H7 (cell line): ENCODE measurements around the gene C15orf61. TPM values are rescaled to one million over a fixed set of nuclear protein-coding genes. Genes with fewer than 3 reads are reported as not detected.

Source experiments
- DNase-seq: peaks from one replicate; pipeline ENCODE4 v3.0.0; 2012
- H3K27me3 ChIP-seq: 2 replicates; pipeline ENCODE4 v1.6.0; 2011; ENCODE audit warnings: mild to moderate bottlenecking, low read length; ENCODE audit not compliant: control insufficient read depth, insufficient read depth
- H3K36me3 ChIP-seq: replicated peaks from 2 replicates; pipeline ENCODE4 v1.5.1; 2011; ENCODE audit warnings: low read length; ENCODE audit not compliant: control insufficient read depth, insufficient read depth
- H3K4me3 ChIP-seq: 2 replicates; pipeline ENCODE4 v1.5.1; 2011; ENCODE audit warnings: low read depth, mild to moderate bottlenecking, control low read depth, low read length, moderate library complexity; ENCODE audit not compliant: insufficient read depth
- total RNA-seq: library from RNA; depleted of rRNA; stranded (reverse); fragments of >200 nt; shearing (Covaris generic); gene quantifications from 2 replicates; pipeline ENCODE4 v1.2.3, GENCODE V29; 2014; rRNA removed

The C15orf61 gene
- 1.1 TPM in 2 replicates for total RNA-seq

GRCh38 chr15:67521029-67521782 is at the start of gene C15orf61:
TSS of gene C15orf61 (plus strand) at chr15:67521131. CDS start at chr15:67521249, 118 bp downstream.
- Histone ChIP-seq H3K4me3 (peak within 1 kb of the TSS; percentile 83), H3K27me3 (no peaks in the 10 kb centered on the region), H3K36me3 (no peaks in the 10 kb centered on the region)
- peak; percentile 88 for DNase-seq

- no peak for DNase-seq
- Histone ChIP-seq H3K27me3 (no peaks in the 10 kb centered on the region), H3K4me3 (no peak overlapping the region), H3K36me3 (no peaks in the 10 kb centered on the region)
These were observed 48.0 kb upstream of the C15orf61 start for GRCh38 chr15:67472957-67473356.

- no peak overlapping the region for H3K4me3 ChIP-seq
- no peaks in the 10 kb centered on the region for H3K27me3 ChIP-seq
- no peaks in the 10 kb centered on the region for H3K36me3 ChIP-seq
- no peak for DNase-seq
These were observed 46.4 kb upstream of the C15orf61 start for GRCh38 chr15:67474405-67475110.

GRCh38 chr15:67479781-67480505 is 41.0 kb upstream of the C15orf61 start:
- DNase-seq = no peak
- no peak overlapping the region for H3K4me3 ChIP-seq
- no peaks in the 10 kb centered on the region for H3K27me3 ChIP-seq
- H3K36me3 ChIP-seq = no peaks in the 10 kb centered on the region

GRCh38 chr15:67480741-67481140 is 40.2 kb upstream of the C15orf61 start:
- Histone ChIP-seq H3K4me3 (no peak overlapping the region), H3K36me3 (no peaks in the 10 kb centered on the region), H3K27me3 (no peaks in the 10 kb centered on the region)
- no peak for DNase-seq

GRCh38 chr15:67481680-67482079 is 39.3 kb upstream of the C15orf61 start:
- no peaks in the 10 kb centered on the region for H3K36me3 ChIP-seq
- no peak for DNase-seq
- H3K4me3 ChIP-seq = no peak overlapping the region
- no peaks in the 10 kb centered on the region for H3K27me3 ChIP-seq

GRCh38 chr15:67495585-67495984 is 25.3 kb upstream of the C15orf61 start:
- DNase-seq = no peak
- H3K36me3 ChIP-seq = no peaks in the 10 kb centered on the region
- H3K27me3 ChIP-seq = no peaks in the 10 kb centered on the region
- no peak overlapping the region for H3K4me3 ChIP-seq

GRCh38 chr15:67501177-67501835 is 19.6 kb upstream of the C15orf61 start:
- Histone ChIP-seq H3K4me3 (no peak overlapping the region), H3K36me3 (no peaks in the 10 kb centered on the region), H3K27me3 (no peaks in the 10 kb centered on the region)
- peak; percentile 37 for DNase-seq

- DNase-seq = peak; percentile 32
- H3K4me3 ChIP-seq = no peak overlapping the region
- no peaks in the 10 kb centered on the region for H3K27me3 ChIP-seq
- no peaks in the 10 kb centered on the region for H3K36me3 ChIP-seq
These were observed 19.0 kb upstream of the C15orf61 start for GRCh38 chr15:67501836-67502461.

GRCh38 chr15:67504056-67504455 is 16.9 kb upstream of the C15orf61 start:
- no peaks in the 10 kb centered on the region for H3K27me3 ChIP-seq
- DNase-seq = no peak

GRCh38 chr15:67504796-67505195 is 16.1 kb upstream of the C15orf61 start:
- Histone ChIP-seq H3K27me3 (no peaks in the 10 kb centered on the region), H3K36me3 (no peaks in the 10 kb centered on the region), H3K4me3 (no peak overlapping the region)
- no peak for DNase-seq

More at GRCh38 chr15:67504056-67504455, 16.9 kb upstream of the C15orf61 start:
- Histone ChIP-seq H3K36me3 (no peaks in the 10 kb centered on the region), H3K4me3 (no peak overlapping the region)

GRCh38 chr15:67505675-67506572 is 15.0 kb upstream of the C15orf61 start:
- no peaks in the 10 kb centered on the region for H3K27me3 ChIP-seq
- no peak overlapping the region for H3K4me3 ChIP-seq
- no peak for DNase-seq
- H3K36me3 ChIP-seq = no peaks in the 10 kb centered on the region
